Measurements from ENCODE around the gene LRRC41.
"Not testable (repeated sequence)": the region's sequence is repeated elsewhere in the genome, so short reads cannot be mapped to it uniquely, and the experiment has no call there.

DNA sequence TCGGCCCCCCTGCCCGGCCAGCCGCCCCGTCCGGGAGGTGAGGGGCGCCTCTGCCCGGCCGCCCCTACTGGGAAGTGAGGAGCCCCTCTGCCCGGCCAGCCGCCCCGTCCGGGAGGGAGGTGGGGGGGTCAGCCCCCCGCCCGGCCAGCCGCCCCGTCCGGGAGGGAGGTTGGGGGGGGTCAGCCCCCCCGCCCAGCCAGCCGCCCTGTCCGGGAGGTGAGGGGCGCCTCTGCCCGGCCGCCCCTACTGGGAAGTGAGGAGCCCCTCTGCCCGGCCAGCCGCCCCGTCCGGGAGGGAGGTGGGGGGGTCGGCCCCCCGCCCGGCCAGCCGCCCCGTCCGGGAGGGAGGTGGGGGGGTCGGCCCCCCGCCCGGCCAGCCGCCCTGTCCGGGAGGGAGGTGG, 61.7 kb downstream of the LRRC41 start:
- TF ChIP-seq EZH2 (IDR thresholded peaks at IDR 0.05; ENCODE audit: insufficient read depth, poor library complexity, severe bottlenecking); EZH2phosphoT487 (IDR thresholded peaks at IDR 0.05; ENCODE audit: insufficient read depth, low read depth): not testable (repeated sequence)

Measured in GM23248 (cell line).